Thymus (tissue), 11 donors: ENCODE results near the gene AKT3. TPM values are rescaled to one million over a fixed set of nuclear protein-coding genes. Genes with fewer than 3 reads are reported as not detected.
A peak's percentile ranks its signal among the peaks of the same experiment; 100 is the strongest.

Source experiments
- DNase-seq, 9 donors: peaks; one replicate each; pipeline ENCODE4 v3.0.0-alpha.2; 2013; ENCODE audit warnings: low spot score in 9 of 9, low read depth in 6 of 9, missing footprints in 1 of 9
- H3K27ac ChIP-seq, 2 donors: one replicate each; pipeline ENCODE4 v1.5.1; 2013; ENCODE audit warnings: control low read depth in 1 of 2, low read depth in 1 of 2, low read length in 1 of 2, mild to moderate bottlenecking in 1 of 2, moderate library complexity in 1 of 2
- H3K27me3 ChIP-seq, 2 donors: one replicate each; pipeline ENCODE4 v1.5.1; 2013; ENCODE audit warnings: low read length in 1 of 2; ENCODE audit not compliant: control insufficient read depth in 2 of 2, insufficient read depth in 1 of 2
- H3K36me3 ChIP-seq, 2 donors: one replicate each; pipeline ENCODE4 v1.5.1; 2013; ENCODE audit warnings: low read length in 1 of 2, mild to moderate bottlenecking in 1 of 2, moderate library complexity in 1 of 2; ENCODE audit not compliant: control insufficient read depth in 2 of 2, insufficient read depth in 2 of 2
- H3K4me1 ChIP-seq, 2 donors: one replicate each; pipeline ENCODE4 v1.5.1; 2013; ENCODE audit warnings: low read length in 2 of 2; ENCODE audit not compliant: control insufficient read depth in 2 of 2, insufficient read depth in 2 of 2
- H3K4me3 ChIP-seq, 2 donors: one replicate each; pipeline ENCODE4 v1.5.1; 2013; ENCODE audit warnings: low read length in 2 of 2, control low read depth in 1 of 2, mild to moderate bottlenecking in 1 of 2
- H3K9me3 ChIP-seq, 2 donors: one replicate each; pipeline ENCODE4 v1.5.1; 2013; ENCODE audit warnings: low read length in 1 of 2, mild to moderate bottlenecking in 1 of 2; ENCODE audit not compliant: control insufficient read depth in 2 of 2, insufficient read depth in 1 of 2
- WGBS: extraction: QIAGEN DNeasy Blood & Tissue Kit; methylation state at CpG from one replicate; pipeline ENCODE4 v1.1.7; 2013; 5-methylcytosine and 5-hydroxymethylcytosine counted together
- polyA plus RNA-seq: library from polyadenylated mRNA; stranded (reverse); fragments of 200-250 nt; gene quantifications from one replicate; pipeline ENCODE4 v1.2.3, GENCODE V29; 2013
- total RNA-seq: library from RNA; stranded (reverse); fragments of 120-200 nt; gene quantifications from one replicate; pipeline ENCODE4 v1.2.4, GENCODE V29; 2013
- donor health status: healthy.

Gene AKT3
- total and polyA plus RNA-seq, 2 donors, result 14.5 to 45.3 TPM

DNA sequence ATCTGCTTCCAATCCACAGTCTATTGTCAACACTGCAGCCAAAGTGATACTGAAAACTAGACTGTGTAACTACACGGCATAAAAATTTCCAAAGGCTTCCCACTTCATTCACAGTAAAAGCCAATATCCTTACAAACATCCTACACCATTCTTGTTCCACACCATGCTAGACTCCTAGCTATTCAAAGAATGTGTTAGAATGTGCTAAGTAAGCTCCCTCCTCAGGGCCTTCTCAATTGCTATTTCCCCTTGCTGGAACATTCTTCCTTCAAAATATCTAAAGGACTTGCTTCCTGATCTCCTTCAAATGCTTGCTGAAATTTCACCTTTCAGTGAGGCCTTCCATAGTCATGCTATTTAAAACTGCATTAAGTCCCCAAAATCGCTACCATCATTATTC lies 228.1 kb downstream of the AKT3 start:
- no peak overlapping the region for H3K27ac ChIP-seq
- H3K36me3 ChIP-seq, result peaks cover 3 to 23% of the 10 kb centered on the region in 2 donors
- WGBS, result 99% methylated on average over 2 of the region's 2 CpGs

GRCh38 chr1:243620096-243620495 lies 229.9 kb downstream of the AKT3 start:
- 94% methylated on average over 3 of the region's 3 CpGs for WGBS
- H3K4me3 ChIP-seq, result no peak overlapping the region
- H3K4me1 ChIP-seq, result no peaks in the 10 kb centered on the region
- H3K27ac ChIP-seq, result no peak overlapping the region
- H3K27me3 ChIP-seq, result no peaks in the 10 kb centered on the region
- peaks cover 3 to 16% of the 10 kb centered on the region in 2 donors for H3K36me3 ChIP-seq
- peaks cover 4% of the 10 kb centered on the region in 2 donors for H3K9me3 ChIP-seq
- no peak for DNase-seq

More for the DNA sequence above, 228.1 kb downstream of the AKT3 start:
- H3K4me1 ChIP-seq, result no peaks in the 10 kb centered on the region
- H3K27me3 ChIP-seq, result no peaks in the 10 kb centered on the region
- no peak overlapping the region for H3K4me3 ChIP-seq
- DNase-seq, result no peak
- H3K9me3 ChIP-seq, result peaks cover 4% of the 10 kb centered on the region in 2 donors

DNA sequence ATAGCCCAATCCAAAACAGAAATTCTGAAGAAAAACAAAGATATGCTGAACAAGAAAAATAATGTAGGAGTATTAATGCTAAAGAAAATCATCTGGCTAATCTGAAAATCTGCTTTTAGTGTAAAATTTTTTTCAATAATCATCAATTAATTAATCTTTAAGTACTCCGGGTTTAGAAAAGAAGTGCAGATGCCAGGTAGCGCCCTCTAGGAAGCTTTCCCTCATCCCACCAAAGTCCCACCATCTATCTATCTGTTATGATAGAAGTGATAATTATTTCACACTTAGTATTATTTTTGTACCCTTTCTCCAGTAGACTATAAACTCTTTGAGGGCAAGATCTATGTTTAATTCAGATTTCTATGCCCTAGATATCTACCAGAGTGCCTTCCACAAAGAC lies 240.3 kb downstream of the AKT3 start:
- WGBS, result 98% methylated on average over 2 of the region's 2 CpGs
- no peak for DNase-seq
- H3K4me1 ChIP-seq, result no peaks in the 10 kb centered on the region
- no peak overlapping the region for H3K4me3 ChIP-seq
- peaks cover 0 to 8% of the 10 kb centered on the region in 2 donors for H3K36me3 ChIP-seq
- no peak overlapping the region for H3K27ac ChIP-seq
- no peaks in the 10 kb centered on the region for H3K27me3 ChIP-seq
- H3K9me3 ChIP-seq, result no peaks in the 10 kb centered on the region

DNA sequence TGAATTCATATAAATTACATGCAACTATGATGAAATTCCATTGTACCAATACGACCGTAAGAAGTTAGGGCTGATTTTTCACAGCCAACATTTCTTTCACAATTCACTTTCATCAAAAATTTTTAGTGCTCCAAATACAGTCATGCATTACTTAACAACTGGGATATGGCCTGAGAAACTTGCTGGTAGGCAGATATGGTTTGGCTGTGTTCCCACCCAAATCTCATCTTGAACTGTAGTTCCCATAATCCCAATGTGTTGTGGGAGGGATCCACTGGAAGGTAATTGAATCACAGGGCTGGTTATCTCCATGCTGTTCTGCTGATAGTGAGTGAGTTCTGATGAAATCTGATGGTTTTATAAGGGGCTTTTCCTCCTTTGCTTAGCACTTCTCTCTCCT lies 244.4 kb downstream of the AKT3 start:
- Histone ChIP-seq H3K4me3 (no peak overlapping the region), H3K36me3 (peaks cover 0 to 5% of the 10 kb centered on the region in 2 donors), H3K9me3 (peaks cover 2 to 3% of the 10 kb centered on the region in 2 donors), H3K4me1 (no peaks in the 10 kb centered on the region), H3K27ac (no peak overlapping the region), H3K27me3 (no peaks in the 10 kb centered on the region)
- 99% methylated on average over 2 of the region's 2 CpGs for WGBS
- no peak for DNase-seq

GRCh38 chr1:243601720-243602119 lies 248.3 kb downstream of the AKT3 start:
- Histone ChIP-seq H3K4me3 (no peak overlapping the region), H3K4me1 (peaks cover 0 to 2% of the 10 kb centered on the region in 2 donors), H3K9me3 (peaks cover 2 to 3% of the 10 kb centered on the region in 2 donors), H3K27me3 (no peaks in the 10 kb centered on the region), H3K27ac (no peak overlapping the region), H3K36me3 (peaks cover 0 to 5% of the 10 kb centered on the region in 2 donors)
- DNase-seq, result peak in 1 of 9 donors; percentile 11

GRCh38 chr1:243598433-243598832 lies 251.6 kb downstream of the AKT3 start:
- peaks cover 0 to 2% of the 10 kb centered on the region in 2 donors for H3K4me1 ChIP-seq
- H3K9me3 ChIP-seq, result peaks cover 2 to 3% of the 10 kb centered on the region in 2 donors
- H3K27ac ChIP-seq, result peak overlapping the region in 1 of 2 donors; percentile 6
- H3K4me3 ChIP-seq, result no peak overlapping the region
- H3K27me3 ChIP-seq, result no peaks in the 10 kb centered on the region
- DNase-seq, result peak; percentile 8 to 81 (median 56)
- WGBS, result 5% methylated on average over 2 of the region's 2 CpGs
- no peaks in the 10 kb centered on the region for H3K36me3 ChIP-seq

- 97% methylated on average over 3 of the region's 3 CpGs for WGBS
- no peak for DNase-seq
- Histone ChIP-seq H3K4me1 (peaks cover 0 to 2% of the 10 kb centered on the region in 2 donors), H3K36me3 (no peaks in the 10 kb centered on the region), H3K27me3 (no peaks in the 10 kb centered on the region), H3K9me3 (peaks cover 2 to 3% of the 10 kb centered on the region in 2 donors), H3K27ac (no peak overlapping the region), H3K4me3 (no peak overlapping the region)
These were observed 252.7 kb downstream of the AKT3 start for GRCh38 chr1:243597383-243597782.

- DNase-seq, result peak in 1 of 9 donors; percentile 38
- Histone ChIP-seq H3K4me1 (peaks cover 0 to 2% of the 10 kb centered on the region in 2 donors), H3K27ac (no peak overlapping the region), H3K27me3 (no peaks in the 10 kb centered on the region), H3K4me3 (no peak overlapping the region), H3K36me3 (no peaks in the 10 kb centered on the region), H3K9me3 (no peaks in the 10 kb centered on the region)
- WGBS, result 71% methylated on average over 6 of the region's 6 CpGs
These were observed 253.5 kb downstream of the AKT3 start for GRCh38 chr1:243596431-243597062.

DNA sequence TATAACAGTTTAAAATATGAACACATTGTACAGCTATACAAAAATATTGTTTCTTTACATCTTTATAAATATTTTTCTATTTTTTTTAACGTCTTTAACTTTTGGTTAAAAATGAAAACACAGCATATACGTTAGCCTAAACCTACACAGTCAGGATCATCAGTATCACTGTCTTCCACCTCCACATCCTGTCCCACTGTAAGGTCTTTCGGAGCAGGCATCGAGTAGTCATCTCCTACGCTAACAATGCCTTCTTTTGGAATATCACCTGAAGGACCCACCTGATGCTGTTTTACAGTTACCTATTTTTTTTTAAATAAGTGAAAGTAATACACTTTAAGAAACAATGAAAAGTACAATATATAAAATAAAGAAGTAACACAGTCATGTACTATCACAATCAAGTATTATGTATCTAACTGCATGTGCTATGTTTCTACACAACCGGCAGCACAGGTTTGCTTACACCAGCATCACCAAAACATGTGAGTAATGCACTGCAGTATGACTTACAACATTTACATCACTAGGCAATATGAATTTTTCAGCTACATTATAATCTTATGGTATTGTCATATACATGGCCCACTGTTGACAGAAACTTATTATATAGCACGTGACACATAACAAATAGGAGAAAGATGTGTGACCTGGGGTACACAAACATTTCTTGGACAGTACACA lies 254.4 kb downstream of the AKT3 start:
- Histone ChIP-seq H3K4me1 (peaks cover 0 to 2% of the 10 kb centered on the region in 2 donors), H3K27me3 (no peaks in the 10 kb centered on the region), H3K36me3 (no peaks in the 10 kb centered on the region), H3K27ac (no peak overlapping the region), H3K9me3 (no peaks in the 10 kb centered on the region), H3K4me3 (no peak overlapping the region)
- WGBS, result 94% methylated on average over 7 of the region's 7 CpGs
- no peak for DNase-seq
